K562 (cell line): ENCODE data around the gene HSPA1L. TPM values are rescaled to one million over a fixed set of nuclear protein-coding genes. Genes with fewer than 3 reads are reported as not detected.

Experiments used
- ATF4 ChIP-seq: fragments of 450-650 bp; formaldehyde crosslinking; IDR thresholded peaks from 2 replicates; pipeline ENCODE4 v1.4.0; 2022; ENCODE audit warnings: mild to moderate bottlenecking, moderate library complexity
- GATA2 ChIP-seq: sonication (generic); formaldehyde crosslinking; IDR thresholded peaks from 2 replicates; pipeline ENCODE4 v1.4.0; 2020; ENCODE audit warnings: mild to moderate bottlenecking, missing genetic modification reagents
- ID3 ChIP-seq, 2 experiments: fragments of 250-450 bp in 1 of 2; fragments of 450-650 bp in 1 of 2; sonication (Bioruptor Pico) in 1 of 2; IDR thresholded peaks; 2 replicates each; pipeline versions ENCODE4 v1.6.1 to v1.8.0; 2016 to 2021; ENCODE audit warnings: mild to moderate bottlenecking in 2 of 2, moderate library complexity in 2 of 2, missing compliant biosample characterization in 1 of 2, missing genetic modification characterization in 1 of 2
- IRF1 ChIP-seq: sonication (generic); formaldehyde crosslinking; IDR thresholded peaks from 2 replicates; pipeline ENCODE4 v1.8.0; 2022; ENCODE audit warnings: missing genetic modification reagents, mild to moderate bottlenecking, borderline replicate concordance
- MAX ChIP-seq: sonication (generic); formaldehyde crosslinking; IDR thresholded peaks from 2 replicates; pipeline ENCODE4 v1.9.0; 2022; ENCODE audit warnings: mild to moderate bottlenecking, missing genetic modification reagents
- PBX2 ChIP-seq, 2 experiments: IDR thresholded peaks in 1 of 2; conservative IDR thresholded peaks in 1 of 2; 2 replicates each; pipeline ENCODE4 v1.6.1; 2016; ENCODE audit warnings: low read depth in 2 of 2, mild to moderate bottlenecking in 1 of 2, missing compliant biosample characterization in 1 of 2, missing genetic modification characterization in 1 of 2, moderate library complexity in 1 of 2
- PCBP1 ChIP-seq: fragments of 200-400 bp; formaldehyde crosslinking; IDR thresholded peaks from 2 replicates; pipeline ENCODE4 v1.6.1; 2018; ENCODE audit warnings: mild to moderate bottlenecking, low read depth, low read length; ENCODE audit not compliant: poor library complexity, severe bottlenecking
- SOX6 ChIP-seq: fragments of 450-650 bp; IDR thresholded peaks from 2 replicates; pipeline ENCODE4 v1.6.1; 2014; ENCODE audit warnings: mild to moderate bottlenecking
- TARDBP ChIP-seq: fragments of 450-650 bp; IDR thresholded peaks from 2 replicates; pipeline ENCODE4 v1.6.1; 2016
- TSC22D4 ChIP-seq: fragments of 450-650 bp; IDR thresholded peaks from 2 replicates; pipeline ENCODE4 v1.6.1; 2016; ENCODE audit warnings: missing genetic modification characterization, missing biosample characterization, control low read depth
- ZBED1 ChIP-seq: IDR thresholded peaks from 2 replicates; pipeline ENCODE4 v1.6.1; 2014
- ZFP91 ChIP-seq: sonication (generic); formaldehyde crosslinking; IDR thresholded peaks from 2 replicates; pipeline ENCODE4 v1.8.0; 2022; ENCODE audit warnings: mild to moderate bottlenecking, missing genetic modification reagents
- ZHX1 ChIP-seq: fragments of 150-350 bp; conservative IDR thresholded peaks from 2 replicates; pipeline ENCODE4 v1.6.1; 2014; ENCODE audit warnings: low read length
- ZKSCAN8 ChIP-seq: fragments of 200-800 bp; sonication (Bioruptor generic); IDR thresholded peaks from 2 replicates; pipeline ENCODE4 v1.6.1; 2016; ENCODE audit warnings: missing genetic modification characterization, missing compliant biosample characterization
- ZNF165 ChIP-seq: fragments of 250-450 bp; sonication (Bioruptor Pico); IDR thresholded peaks from 2 replicates; pipeline ENCODE4 v1.4.0; 2020; ENCODE audit warnings: borderline replicate concordance
- ZNF778 ChIP-seq: fragments of 450-650 bp; formaldehyde crosslinking; IDR thresholded peaks from 2 replicates; pipeline ENCODE4 v1.4.0; 2020; ENCODE audit warnings: mild to moderate bottlenecking, moderate library complexity
- polyA plus RNA-seq, 8 experiments: library from polyadenylated mRNA; depleted of rRNA in 4 of 8; stranded (reverse) in 5 of 8; unstranded in 3 of 8; fragments of >200 nt; fragmentation: Nextera tagmentation in 2 of 8; fragmentation: Illumina TruSeq in 1 of 8; extraction: Ambion mirVana in 2 of 8; extraction: Trizol in 1 of 8; gene quantifications; 2 replicates each; pipeline versions ENCODE4 v1.2.1 to v1.2.3, GENCODE V29; 2011 to 2014; ENCODE audit warnings: inconsistent platforms in 1 of 8, missing spikeins in 1 of 8
- total RNA-seq, 7 experiments: library from RNA; depleted of rRNA in 6 of 7; stranded (reverse); fragments of >200 nt in 6 of 7; fragmentation: Illumina TruSeq in 2 of 7; extraction: Trizol in 2 of 7; gene quantifications; 2 replicates each; pipeline versions ENCODE4 v1.2.1 to v1.2.3, GENCODE V29; 2011 to 2021; ENCODE audit warnings: low replicate concordance in 1 of 7

HSPA1L gene
- total and polyA plus RNA-seq, 9 of the 15 experiments (the other 6 are each of a cell fraction or from before 2014, with no cell fraction given) = 0.14 to 2.1 (median 1.3) TPM

GRCh38 chr6:31815025-31815838 lies at the start of gene HSPA1L, which contains the start of gene HSPA1A (continued):
- TF ChIP-seq ZHX1 (0 out of 2 replicates have a peak, but pooled peaks have one; percentile 63), GATA2 (no peak), MAX (CRISPR knock-in tag) (peak; percentile 66), ATF4 (CRISPR knock-in tag) (peak; percentile 79), SOX6 (peak; percentile 36; the same call in 1 of the 2 replicates), ZNF778 (CRISPR knock-in tag) (no peak), ZFP91 (CRISPR knock-in tag) (0 out of 2 replicates have a peak, but pooled peaks have one; percentile 32), ZBED1 (peak; percentile 97; the same call in 1 of the 2 replicates), ZKSCAN8 (CRISPR knock-in tag) (no peak), IRF1 (peak; percentile 73; the same call in 1 of the 2 replicates), ZNF165 (CRISPR knock-in tag) (0 out of 2 replicates have a peak, but pooled peaks have one; percentile 77), ID3 (CRISPR knock-in tag; IDR thresholded peaks at IDR 0.05) (no peak), ID3 (tag; IDR thresholded peaks at IDR 0.05) (peak; percentile 82), PCBP1 (no peak), TSC22D4 (tag) (no peak), TARDBP (no peak), PBX2 (CRISPR knock-in tag; IDR thresholded peaks at IDR 0.05; ENCODE audit: low read depth) (no peak), PBX2 (tag; conservative IDR thresholded peaks at IDR 0.05; ENCODE audit: low read depth) (no peak; the same call in 1 of the 2 replicates)
